GM12874 (cell line): ENCODE results near the gene DNAJB14.

ENCODE experiments used
- CTCF ChIP-seq: IDR thresholded peaks from 2 replicates; pipeline ENCODE4 v1.5.1; 2011; ENCODE audit warnings: low read depth, mild to moderate bottlenecking, control low read depth, low read length, moderate library complexity; ENCODE audit not compliant: insufficient read depth

DNAJB14 gene

GRCh38 chr4:99968330-99968729, 21.9 kb upstream of the DNAJB14 start:
- no peak for TF ChIP-seq CTCF

GRCh38 chr4:99966692-99967091, 20.3 kb upstream of the DNAJB14 start:
- no peak for TF ChIP-seq CTCF

- no peak for TF ChIP-seq CTCF
Observed at GRCh38 chr4:99965674-99966350, 19.4 kb upstream of the DNAJB14 start.

- TF ChIP-seq CTCF: no peak
Observed at GRCh38 chr4:99965173-99965572, 18.8 kb upstream of the DNAJB14 start.

- TF ChIP-seq CTCF: no peak
Observed at GRCh38 chr4:99961711-99962110, 15.3 kb upstream of the DNAJB14 start.

- no peak for TF ChIP-seq CTCF
Observed at GRCh38 chr4:99960648-99961047, 14.2 kb upstream of the DNAJB14 start.

- no peak for TF ChIP-seq CTCF
Observed at GRCh38 chr4:99950913-99951254, 4.5 kb upstream of the DNAJB14 start.
